SK-N-SH (cell line): ENCODE measurements around the gene NME9. TPM values are rescaled to one million over a fixed set of nuclear protein-coding genes. Genes with fewer than 3 reads are reported as not detected.

Source experiments
- CTCF ChIA-PET: fragments of 300-600, 350-600 bp; formaldehyde crosslinking; extraction: SDS; loops from one replicate; lab custom pipeline; 2021; lab: Yijun Ruan, JAX
- POLR2A ChIA-PET: fragments of 350-600 bp; sonication (Branson Sonifier 250); formaldehyde crosslinking; extraction: SDS; loops from one replicate; lab custom pipeline; 2020; ENCODE audit warnings: antibody characterized with exemption, inconsistent platforms; lab: Yijun Ruan, JAX
- DNase-seq: peaks from one replicate; pipeline ENCODE4 v3.0.0; 2012
- H2AFZ ChIP-seq: fragments of 200-600 bp; sonication (generic); 2 replicates; pipeline ENCODE4 v1.8.1; 2016; ENCODE audit warnings: antibody characterized with exemption, mild to moderate bottlenecking, low read depth
- H3F3A ChIP-seq: fragments of 200-600 bp; sonication (generic); replicated peaks from 2 replicates; pipeline ENCODE3; 2016; ENCODE audit warnings: antibody characterized with exemption, mild to moderate bottlenecking; ENCODE audit not compliant: insufficient read depth
- H3K27ac ChIP-seq, 2 experiments: fragments of 200-500 bp in 1 of 2; fragments of 200-600 bp in 1 of 2; sonication (Bioruptor generic) in 1 of 2; sonication (generic), shearing (Covaris generic) in 1 of 2; 2 replicates each; pipeline versions ENCODE4 v1.5.1 to v1.6.1; 2014 to 2016; ENCODE audit warnings: low read depth in 2 of 2, inconsistent platforms in 1 of 2, low read length in 1 of 2, mild to moderate bottlenecking in 1 of 2, mixed read lengths in 1 of 2
- H3K27me3 ChIP-seq: fragments of 200-600 bp; sonication (generic), shearing (Covaris generic); 2 replicates; pipeline ENCODE4 v1.6.1; 2016; ENCODE audit warnings: mixed run types; ENCODE audit not compliant: insufficient read depth
- H3K36me3 ChIP-seq, 2 experiments: fragments of 200-500 bp in 1 of 2; fragments of 200-600 bp in 1 of 2; sonication (Bioruptor generic) in 1 of 2; sonication (generic) in 1 of 2; replicated peaks in 1 of 2; 2 replicates each; pipeline versions ENCODE3 to v1.5.1; 2014 to 2016; ENCODE audit warnings: low read length in 1 of 2, mild to moderate bottlenecking in 1 of 2; ENCODE audit not compliant: insufficient read depth in 2 of 2, control insufficient read depth in 1 of 2
- H3K4me1 ChIP-seq, 2 experiments: fragments of 200-500 bp in 1 of 2; fragments of 200-600 bp in 1 of 2; sonication (Bioruptor generic) in 1 of 2; sonication (generic), shearing (Covaris generic) in 1 of 2; 2 replicates each; pipeline versions ENCODE4 v1.5.1 to v1.6.1; 2014 to 2016; ENCODE audit warnings: low read depth in 1 of 2, low read length in 1 of 2, mixed run types in 1 of 2; ENCODE audit not compliant: insufficient read depth in 2 of 2, control insufficient read depth in 1 of 2
- H3K4me2 ChIP-seq: fragments of 200-600 bp; sonication (generic), shearing (Covaris generic); 2 replicates; pipeline ENCODE4 v1.6.1; 2017; ENCODE audit warnings: mixed run types
- H3K4me3 ChIP-seq, 2 experiments: fragments of 200-500 bp in 1 of 2; fragments of 200-600 bp in 1 of 2; sonication (Bioruptor generic) in 1 of 2; sonication (generic), shearing (Covaris generic) in 1 of 2; 2 replicates each; pipeline versions ENCODE4 v1.5.1 to v1.8.1; 2014 to 2016; ENCODE audit warnings: low read depth in 2 of 2, inconsistent platforms in 1 of 2, low read length in 1 of 2, mild to moderate bottlenecking in 1 of 2, mixed read lengths in 1 of 2, moderate library complexity in 1 of 2
- H3K79me2 ChIP-seq: fragments of 200-600 bp; sonication (generic); 2 replicates; pipeline ENCODE4 v1.8.1; 2017; ENCODE audit warnings: mild to moderate bottlenecking; ENCODE audit not compliant: insufficient read depth
- H3K9ac ChIP-seq: fragments of 200-600 bp; sonication (generic); 2 replicates; pipeline ENCODE4 v1.6.1; 2017; ENCODE audit warnings: mixed run types
- H3K9me2 ChIP-seq: fragments of 200-600 bp; sonication (generic); 2 replicates; pipeline ENCODE4 v1.6.1; 2017; ENCODE audit warnings: mixed run types
- H3K9me3 ChIP-seq: fragments of 200-600 bp; sonication (generic); 2 replicates; pipeline ENCODE4 v1.6.1; 2017; ENCODE audit warnings: mixed run types, mild to moderate bottlenecking, moderate library complexity
- H4K20me1 ChIP-seq: fragments of 200-600 bp; sonication (generic); 2 replicates; pipeline ENCODE4 v1.6.1; 2017; ENCODE audit warnings: mild to moderate bottlenecking, mixed run types; ENCODE audit not compliant: insufficient read depth
- CHD2 ChIP-seq: fragments of 150-350 bp; IDR thresholded peaks from 2 replicates; pipeline ENCODE4 v1.6.1; 2018; ENCODE audit warnings: low read length; ENCODE audit not compliant: partially characterized antibody
- CTCF ChIP-seq: fragments of 200-600 bp; sonication (generic); IDR thresholded peaks from 2 replicates; pipeline ENCODE4 v1.6.1; 2017; ENCODE audit warnings: antibody characterized with exemption, mild to moderate bottlenecking, moderate library complexity
- ELF1 ChIP-seq: IDR thresholded peaks from 2 replicates; pipeline ENCODE4 v1.4.0; 2012
- EZH2phosphoT487 ChIP-seq: fragments of 200-600 bp; sonication (generic); IDR thresholded peaks from 2 replicates; pipeline ENCODE4 v1.6.1; 2017; ENCODE audit warnings: low read depth, mixed run types, mild to moderate bottlenecking, antibody characterized with exemption, moderate library complexity, borderline replicate concordance
- FOSL2 ChIP-seq: IDR thresholded peaks from 2 replicates; pipeline ENCODE4 v1.4.0; 2012; ENCODE audit warnings: low read depth, mild to moderate bottlenecking, moderate library complexity, borderline replicate concordance
- FOXJ3 ChIP-seq: sonication (generic); formaldehyde crosslinking; IDR thresholded peaks from 2 replicates; pipeline ENCODE4 v1.5.1; 2020; ENCODE audit warnings: mild to moderate bottlenecking, missing genetic modification reagents
- GABPA ChIP-seq: IDR thresholded peaks from 2 replicates; pipeline ENCODE4 v1.4.0; 2012; ENCODE audit warnings: low read depth, mild to moderate bottlenecking
- IRF3 ChIP-seq: fragments of 150-350 bp; IDR thresholded peaks from 2 replicates; pipeline ENCODE4 v1.6.1; 2016; ENCODE audit warnings: mild to moderate bottlenecking, low read depth, low read length
- JUND ChIP-seq: IDR thresholded peaks from 2 replicates; pipeline ENCODE4 v1.4.0; 2012
- MAX ChIP-seq: IDR thresholded peaks from 2 replicates; pipeline ENCODE4 v1.4.0; 2012; ENCODE audit warnings: low read depth
- MEF2A ChIP-seq: IDR thresholded peaks from 2 replicates; pipeline ENCODE4 v1.4.0; 2012; ENCODE audit warnings: low read depth, borderline replicate concordance
- MXI1 ChIP-seq: IDR thresholded peaks from 2 replicates; pipeline ENCODE4 v1.6.1; 2012; ENCODE audit warnings: mild to moderate bottlenecking, low read depth, low read length, improper control_type of control experiment
- NFIC ChIP-seq: IDR thresholded peaks from 2 replicates; pipeline ENCODE4 v1.4.0; 2012; ENCODE audit warnings: borderline replicate concordance
- NRF1 ChIP-seq: IDR thresholded peaks from 2 replicates; pipeline ENCODE4 v1.6.1; 2012; ENCODE audit warnings: low read depth, mild to moderate bottlenecking, low read length
- PBX3 ChIP-seq: IDR thresholded peaks from 2 replicates; pipeline ENCODE4; 2012
- RAD21 ChIP-seq: IDR thresholded peaks from 2 replicates; pipeline ENCODE4 v1.6.1; 2012; ENCODE audit warnings: mild to moderate bottlenecking, low read length
- RCOR1 ChIP-seq: fragments of 150-350 bp; IDR thresholded peaks from 2 replicates; pipeline ENCODE4 v1.6.1; 2017; ENCODE audit warnings: antibody characterized with exemption, low read length
- RFX5 ChIP-seq: IDR thresholded peaks from 2 replicates; pipeline ENCODE4 v1.6.1; 2012; ENCODE audit warnings: mild to moderate bottlenecking, improper control_type of control experiment, low read length
- TEAD4 ChIP-seq: IDR thresholded peaks from 2 replicates; pipeline ENCODE4 v1.4.0; 2012; ENCODE audit warnings: mild to moderate bottlenecking, borderline replicate concordance; ENCODE audit not compliant: insufficient read depth
- WGBS: methylation state at CpG from one replicate; pipeline ENCODE4 v1.1.6; 2017; ENCODE audit warnings: low lambda C conversion rate; 5-methylcytosine and 5-hydroxymethylcytosine counted together
- polyA plus RNA-seq, 3 experiments: library from polyadenylated mRNA; depleted of rRNA; stranded (reverse); fragments of >200 nt; gene quantifications; 2 replicates each; pipeline ENCODE4 v1.2.3, GENCODE V29; 2012
- TF ChIP-seq, protein P1 (sequence below): fragments of 150-350 bp; IDR thresholded peaks from 2 replicates; pipeline ENCODE4 v1.6.1; 2017; ENCODE audit warnings: antibody characterized with exemption, low read length, low read depth, borderline replicate concordance
- TF ChIP-seq, protein P2 (sequence below): IDR thresholded peaks from 2 replicates; pipeline ENCODE4 v1.6.1; 2012; ENCODE audit warnings: mild to moderate bottlenecking, low read depth, low read length, moderate library complexity

The NME9 gene
- polyA plus RNA-seq, 1 of the 3 experiments (the other 2 are of a cell fraction) = 0.43 TPM

DNA sequence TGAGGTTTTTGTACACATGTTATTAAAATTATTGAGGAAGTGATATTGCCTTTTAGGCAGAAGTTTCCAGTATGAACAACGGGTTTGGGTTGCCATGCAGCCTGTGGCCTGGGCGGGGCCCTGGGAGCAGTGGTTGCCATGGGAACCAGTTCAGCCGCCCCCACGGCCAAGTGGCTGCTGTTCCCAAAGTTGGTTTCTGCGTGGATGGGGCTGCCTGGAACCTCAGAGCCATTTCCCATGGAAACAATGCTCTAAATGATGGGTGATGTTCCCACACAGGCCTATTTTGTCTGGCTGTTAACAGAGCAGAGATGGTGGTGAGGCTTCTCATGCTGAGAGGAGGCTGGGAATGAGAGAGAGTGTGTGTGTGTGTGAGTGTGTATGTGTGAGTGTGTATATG lies 38.3 kb upstream of the NME9 start:
- CTCF ChIA-PET = no interaction called here
- no peaks in the 10 kb centered on the region for H4K20me1 ChIP-seq
- POLR2A ChIA-PET = no interaction called here
- no peak overlapping the region for H2AFZ ChIP-seq
- H3K27me3 ChIP-seq = no peaks in the 10 kb centered on the region
- 95% methylated on average over 4 of the region's 5 CpGs for WGBS
- no peak overlapping the region for H3K4me2 ChIP-seq
- no peak for DNase-seq
- H3K4me1 ChIP-seq = no peaks in the 10 kb centered on the region
- no peak overlapping the region for H3K4me3 ChIP-seq
- H3K9ac ChIP-seq = no peak overlapping the region
- no peak overlapping the region for H3K27ac ChIP-seq
- H3K36me3 ChIP-seq = no peaks in the 10 kb centered on the region
- H3F3A ChIP-seq = no peaks in the 10 kb centered on the region
- peaks cover 5% of the 10 kb centered on the region; the same call in 1 of the 2 replicates for H3K79me2 ChIP-seq
- no peaks in the 10 kb centered on the region for H3K9me2 ChIP-seq
- no peaks in the 10 kb centered on the region for H3K9me3 ChIP-seq
- TF ChIP-seq, protein P1, sequence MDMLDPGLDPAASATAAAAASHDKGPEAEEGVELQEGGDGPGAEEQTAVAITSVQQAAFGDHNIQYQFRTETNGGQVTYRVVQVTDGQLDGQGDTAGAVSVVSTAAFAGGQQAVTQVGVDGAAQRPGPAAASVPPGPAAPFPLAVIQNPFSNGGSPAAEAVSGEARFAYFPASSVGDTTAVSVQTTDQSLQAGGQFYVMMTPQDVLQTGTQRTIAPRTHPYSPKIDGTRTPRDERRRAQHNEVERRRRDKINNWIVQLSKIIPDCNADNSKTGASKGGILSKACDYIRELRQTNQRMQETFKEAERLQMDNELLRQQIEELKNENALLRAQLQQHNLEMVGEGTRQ = no peak
- TF ChIP-seq GABPA (no peak), CHD2 (no peak), TEAD4 (no peak), MXI1 (no peak), RAD21 (no peak), FOXJ3 (no peak), MAX (no peak), NFIC (no peak), MEF2A (no peak), IRF3 (no peak)
- TF ChIP-seq, protein P2, sequence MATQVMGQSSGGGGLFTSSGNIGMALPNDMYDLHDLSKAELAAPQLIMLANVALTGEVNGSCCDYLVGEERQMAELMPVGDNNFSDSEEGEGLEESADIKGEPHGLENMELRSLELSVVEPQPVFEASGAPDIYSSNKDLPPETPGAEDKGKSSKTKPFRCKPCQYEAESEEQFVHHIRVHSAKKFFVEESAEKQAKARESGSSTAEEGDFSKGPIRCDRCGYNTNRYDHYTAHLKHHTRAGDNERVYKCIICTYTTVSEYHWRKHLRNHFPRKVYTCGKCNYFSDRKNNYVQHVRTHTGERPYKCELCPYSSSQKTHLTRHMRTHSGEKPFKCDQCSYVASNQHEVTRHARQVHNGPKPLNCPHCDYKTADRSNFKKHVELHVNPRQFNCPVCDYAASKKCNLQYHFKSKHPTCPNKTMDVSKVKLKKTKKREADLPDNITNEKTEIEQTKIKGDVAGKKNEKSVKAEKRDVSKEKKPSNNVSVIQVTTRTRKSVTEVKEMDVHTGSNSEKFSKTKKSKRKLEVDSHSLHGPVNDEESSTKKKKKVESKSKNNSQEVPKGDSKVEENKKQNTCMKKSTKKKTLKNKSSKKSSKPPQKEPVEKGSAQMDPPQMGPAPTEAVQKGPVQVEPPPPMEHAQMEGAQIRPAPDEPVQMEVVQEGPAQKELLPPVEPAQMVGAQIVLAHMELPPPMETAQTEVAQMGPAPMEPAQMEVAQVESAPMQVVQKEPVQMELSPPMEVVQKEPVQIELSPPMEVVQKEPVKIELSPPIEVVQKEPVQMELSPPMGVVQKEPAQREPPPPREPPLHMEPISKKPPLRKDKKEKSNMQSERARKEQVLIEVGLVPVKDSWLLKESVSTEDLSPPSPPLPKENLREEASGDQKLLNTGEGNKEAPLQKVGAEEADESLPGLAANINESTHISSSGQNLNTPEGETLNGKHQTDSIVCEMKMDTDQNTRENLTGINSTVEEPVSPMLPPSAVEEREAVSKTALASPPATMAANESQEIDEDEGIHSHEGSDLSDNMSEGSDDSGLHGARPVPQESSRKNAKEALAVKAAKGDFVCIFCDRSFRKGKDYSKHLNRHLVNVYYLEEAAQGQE = no peak

GRCh38 chr3:138367326-138367850 lies 37.7 kb upstream of the NME9 start:
- ChIA-PET CTCF (no interaction called here), POLR2A (no interaction called here)
- Histone ChIP-seq H3K27me3 (no peaks in the 10 kb centered on the region), H4K20me1 (no peaks in the 10 kb centered on the region), H3K79me2 (peaks cover 5% of the 10 kb centered on the region; the same call in 1 of the 2 replicates), H2AFZ (no peak overlapping the region), H3K9me2 (no peaks in the 10 kb centered on the region), H3K9ac (no peak overlapping the region), H3K27ac (no peak overlapping the region), H3K4me2 (no peak overlapping the region), H3F3A (no peaks in the 10 kb centered on the region), H3K36me3 (no peaks in the 10 kb centered on the region), H3K4me1 (no peaks in the 10 kb centered on the region), H3K9me3 (no peaks in the 10 kb centered on the region), H3K4me3 (no peak overlapping the region)
- DNase-seq = no peak
- 88% methylated on average over 6 of the region's 7 CpGs for WGBS
- TF ChIP-seq RCOR1 (no peak), ELF1 (no peak), NFIC (no peak), CTCF (no peak), MEF2A (no peak), RFX5 (no peak), EZH2phosphoT487 (no peak), JUND (no peak), NRF1 (no peak), FOSL2 (no peak), RAD21 (no peak), PBX3 (no peak)
